ENCODE measurements around the gene TMEM74B.

GRCh38 chr20:1144401-1145172 is 40.2 kb downstream of the TMEM74B start:
- TF ChIP-seq AFF4 (CRISPR knock-in tag; IDR thresholded peaks at IDR 0.05; ENCODE audit: borderline replicate concordance) (no peak), CTCF (IDR thresholded peaks at IDR 0.05) (no peak), ZSCAN18 (CRISPR knock-in tag; IDR thresholded peaks at IDR 0.05) (no peak), NFE2L1 (CRISPR knock-in tag; IDR thresholded peaks at IDR 0.05) (no peak), ATF3 (CRISPR knock-in tag; conservative IDR thresholded peaks at IDR 0.05) (no peak), E2F1 (CRISPR knock-in tag; IDR thresholded peaks at IDR 0.05) (no peak), CREB1 (CRISPR knock-in tag; IDR thresholded peaks at IDR 0.05) (no peak), NR2C2 (CRISPR knock-in tag; IDR thresholded peaks at IDR 0.05) (no peak), MAX (CRISPR knock-in tag; IDR thresholded peaks at IDR 0.05) (no peak), ATF2 (CRISPR knock-in tag; IDR thresholded peaks at IDR 0.05; ENCODE audit: borderline replicate concordance, low read depth) (no peak), NR1H2 (CRISPR knock-in tag; IDR thresholded peaks at IDR 0.05) (no peak)

Data from WTC11 (cell line).